ENCODE results near the gene TEX53.

- no peak for TF ChIP-seq CTCF (IDR thresholded peaks at IDR 0.05 in 2 of 3, conservative IDR thresholded peaks at IDR 0.05 in 1 of 3; ENCODE audit: control insufficient read depth in 2 of 3, extremely low read depth in 1 of 3, insufficient read depth in 1 of 3, low read depth in 3 of 3, low read length in 3 of 3)
- no peak for TF ChIP-seq REST (IDR thresholded peaks at IDR 0.05; ENCODE audit: low read depth, low read length)
- no peak for TF ChIP-seq EP300 (IDR thresholded peaks at IDR 0.05; ENCODE audit: borderline replicate concordance in 1 of 2, control insufficient read depth in 1 of 2, low read depth in 2 of 2, low read length in 2 of 2)
- no peak for TF ChIP-seq TAF1 (IDR thresholded peaks at IDR 0.05; ENCODE audit: borderline replicate concordance, low read depth, low read length)
- TF ChIP-seq SIN3A (IDR thresholded peaks at IDR 0.05; ENCODE audit: low read depth, low read length) = no peak
- TF ChIP-seq SP1 (IDR thresholded peaks at IDR 0.05; ENCODE audit: low read depth, low read length) = no peak
- TF ChIP-seq ZNF274 (IDR thresholded peaks at IDR 0.05; ENCODE audit: insufficient read depth, insufficient read length) = no peak
- no peak for TF ChIP-seq NFYA (IDR thresholded peaks at IDR 0.05; ENCODE audit: borderline replicate concordance, low read depth, low read length)
- no peak for TF ChIP-seq TCF12 (IDR thresholded peaks at IDR 0.05; ENCODE audit: low read depth, low read length)
- no peak for TF ChIP-seq ELK1 (IDR thresholded peaks at IDR 0.05; ENCODE audit: low read depth, low read length)
- TF ChIP-seq SMARCA5 (IDR thresholded peaks at IDR 0.05) = no peak
Observed at GRCh38 chr9:114687034-114687433, 29.4 kb upstream of the TEX53 start.

All from GM12878 (cell line).